Right renal pelvis (tissue), 4 donors: Measurements from ENCODE around the gene DIAPH3. TPM values are rescaled to one million over a fixed set of nuclear protein-coding genes. Genes with fewer than 3 reads are reported as not detected.

ENCODE experiments used
- DNase-seq, 4 donors: peaks; one replicate each; pipeline ENCODE4 v3.0.0-alpha.2; 2013; ENCODE audit warnings: low read depth in 4 of 4, low spot score in 3 of 4, missing footprints in 1 of 4
- polyA plus RNA-seq, 4 donors: library from polyadenylated mRNA; unstranded; fragments of 120-200 nt; gene quantifications; one replicate each; pipeline ENCODE4 v1.2.1, GENCODE V29; 2013; ENCODE audit not compliant: insufficient read length in 4 of 4

Gene DIAPH3
- polyA plus RNA-seq, 4 donors, result 11.9 to 14.5 (median 12.7) TPM

GRCh38 chr13:59653916-59654315 lies 509.8 kb downstream of the DIAPH3 start:
- no peak for DNase-seq

- no peak for DNase-seq
Observed at GRCh38 chr13:59651479-59651878, 512.2 kb downstream of the DIAPH3 start.

- no peak for DNase-seq
Observed at GRCh38 chr13:59643906-59644626, 519.7 kb downstream of the DIAPH3 start.

GRCh38 chr13:59643364-59643841 lies 520.3 kb downstream of the DIAPH3 start:
- DNase-seq, result no peak

- DNase-seq, result no peak
Observed at GRCh38 chr13:59641817-59642216, 521.9 kb downstream of the DIAPH3 start.

GRCh38 chr13:59641261-59641660 lies 522.5 kb downstream of the DIAPH3 start:
- DNase-seq, result no peak

GRCh38 chr13:59638404-59638803 lies 525.3 kb downstream of the DIAPH3 start:
- no peak for DNase-seq

GRCh38 chr13:59635589-59635988 lies 528.1 kb downstream of the DIAPH3 start:
- no peak for DNase-seq

- DNase-seq, result no peak
Observed at GRCh38 chr13:59633290-59633689, 530.4 kb downstream of the DIAPH3 start.

GRCh38 chr13:59631271-59631670 lies 532.5 kb downstream of the DIAPH3 start:
- no peak for DNase-seq

GRCh38 chr13:59625111-59625510 lies 538.6 kb downstream of the DIAPH3 start:
- DNase-seq, result no peak

- no peak for DNase-seq
Observed at GRCh38 chr13:59623206-59623915, 540.4 kb downstream of the DIAPH3 start.

GRCh38 chr13:59621773-59622172 lies 542.0 kb downstream of the DIAPH3 start:
- no peak for DNase-seq

Other genes starting within 250 kb of the DIAPH3 start
- 10 to 100 TPM; 32.9 to 40.9 (median 38.5) TPM for gene TDRD3, start 233.3 kb upstream of the DIAPH3 start, polyA plus RNA-seq